ENCODE measurements around the gene ADARB1.

The ADARB1 gene

DNA sequence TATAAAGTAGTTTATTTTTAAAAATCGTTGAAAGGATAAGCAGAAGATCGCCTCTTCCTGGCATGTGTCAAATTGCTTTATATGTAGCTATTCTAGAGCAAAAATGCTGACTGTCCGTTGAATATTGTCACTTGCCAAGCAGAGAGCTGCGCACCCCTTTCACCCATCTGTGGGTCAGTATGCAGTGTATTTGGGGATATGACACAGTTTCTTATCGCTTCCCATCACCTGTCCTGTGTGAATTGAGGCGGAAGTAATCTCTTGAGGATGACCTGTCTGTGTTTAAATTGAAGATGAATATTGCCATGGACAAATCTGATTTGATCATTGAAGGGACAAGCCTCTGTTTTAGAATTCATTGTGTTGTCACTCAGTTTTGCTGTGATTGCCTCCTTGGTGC is 161.1 kb downstream of the ADARB1 start:
- DNase-seq, result no peak

DNA sequence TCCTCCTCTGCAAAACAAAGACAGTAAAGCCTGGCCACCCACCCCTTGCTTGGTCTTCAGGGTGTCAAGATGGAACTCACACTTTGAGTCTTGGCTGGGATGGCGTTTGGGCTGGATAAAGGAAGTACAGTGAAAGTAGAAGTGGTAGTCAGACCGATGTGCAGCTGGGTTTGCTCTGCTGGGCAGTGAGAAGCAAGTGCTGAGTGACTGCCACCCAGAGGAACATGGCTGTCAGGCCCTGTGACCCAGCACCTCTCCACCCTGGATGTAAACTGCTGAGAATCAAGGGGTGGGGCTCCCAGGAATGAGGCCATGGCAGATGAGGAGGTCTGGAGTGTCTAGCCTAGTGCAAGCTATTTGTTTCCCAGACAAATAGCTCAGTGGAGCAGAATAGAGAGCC is 162.1 kb downstream of the ADARB1 start:
- no peak for DNase-seq

DNA sequence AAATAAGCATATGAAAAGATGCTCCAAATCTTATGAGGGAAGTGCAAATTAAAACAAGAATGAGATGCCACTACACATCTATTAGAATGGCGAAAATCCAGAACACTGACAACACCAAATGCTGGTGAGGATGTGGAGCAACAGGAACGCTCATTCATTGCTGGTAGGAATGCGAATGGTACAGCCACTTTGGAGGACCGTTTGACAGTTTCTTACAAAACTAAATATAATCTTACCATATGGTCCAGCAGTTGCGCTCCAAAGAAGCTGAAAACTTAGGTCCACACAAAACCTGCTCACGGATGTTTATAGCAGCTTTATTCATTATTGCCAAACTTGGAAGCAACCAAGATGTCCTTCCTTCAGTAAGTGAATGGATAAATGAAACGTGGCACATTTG is 163.0 kb downstream of the ADARB1 start:
- DNase-seq, result no peak

DNA sequence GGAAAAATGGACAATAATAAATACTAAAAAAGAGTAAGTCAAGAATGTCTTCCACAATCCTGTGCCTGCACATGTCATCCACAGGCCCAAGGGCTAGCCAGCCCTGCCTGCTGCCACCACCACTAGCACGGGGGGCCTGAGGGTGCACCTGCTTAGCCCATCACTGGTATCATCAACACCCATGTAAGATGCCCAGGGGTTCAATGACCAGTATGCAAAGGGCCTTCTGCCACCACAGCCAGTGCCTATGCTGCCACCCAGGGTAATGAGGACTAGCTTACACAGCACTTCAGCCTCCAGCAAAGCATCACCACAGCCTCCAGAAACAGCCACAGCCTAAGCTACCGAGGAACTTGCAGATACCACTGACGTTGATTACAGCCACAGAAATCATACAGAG is 167.0 kb downstream of the ADARB1 start:
- DNase-seq, result no peak

DNA sequence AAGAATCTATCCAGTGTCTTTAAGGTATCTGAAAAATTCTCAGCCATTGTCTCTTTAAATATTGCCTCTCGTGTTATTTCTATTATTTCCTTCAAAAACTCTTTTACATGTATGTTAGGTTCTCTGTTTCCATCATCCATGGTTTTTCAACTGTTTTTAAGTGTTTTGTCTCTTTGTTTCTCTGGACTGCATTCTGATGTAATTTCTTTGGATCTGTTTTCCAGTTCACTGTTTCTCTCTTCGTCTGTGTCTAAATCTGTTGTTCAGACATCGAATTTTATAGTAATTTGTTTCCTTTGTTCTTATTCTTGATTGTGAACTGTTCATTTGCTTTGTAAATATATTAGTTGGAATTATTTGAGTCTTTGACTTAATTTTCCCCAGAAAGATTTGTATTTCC is 169.2 kb downstream of the ADARB1 start:
- DNase-seq, result no peak

DNA sequence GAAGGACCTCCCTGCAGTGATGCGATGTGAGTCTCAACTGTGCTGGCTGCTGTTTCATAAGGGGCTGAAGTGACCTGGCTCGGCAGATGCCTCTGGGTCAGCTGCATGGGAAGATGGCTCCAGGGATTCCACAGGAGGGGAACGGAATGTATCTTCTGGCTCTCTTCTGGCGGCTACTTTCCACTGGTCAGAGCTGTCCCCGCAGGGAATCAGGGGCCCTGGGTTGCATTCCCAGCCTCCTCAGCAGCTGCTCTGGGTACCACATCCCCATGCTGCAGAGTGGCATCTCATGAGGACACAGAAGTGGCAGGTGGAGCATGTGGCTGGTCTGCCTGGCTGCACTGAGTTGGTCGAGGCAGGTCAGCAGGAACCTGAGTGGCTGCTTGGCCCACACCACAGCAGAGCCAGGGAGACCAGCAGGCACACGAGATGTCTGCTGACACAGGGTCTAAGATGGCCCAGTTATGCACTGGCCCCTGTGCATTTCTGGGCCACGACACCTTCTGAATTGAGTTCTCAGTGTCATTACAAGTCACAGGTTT is 170.5 kb downstream of the ADARB1 start:
- no peak for DNase-seq

DNA sequence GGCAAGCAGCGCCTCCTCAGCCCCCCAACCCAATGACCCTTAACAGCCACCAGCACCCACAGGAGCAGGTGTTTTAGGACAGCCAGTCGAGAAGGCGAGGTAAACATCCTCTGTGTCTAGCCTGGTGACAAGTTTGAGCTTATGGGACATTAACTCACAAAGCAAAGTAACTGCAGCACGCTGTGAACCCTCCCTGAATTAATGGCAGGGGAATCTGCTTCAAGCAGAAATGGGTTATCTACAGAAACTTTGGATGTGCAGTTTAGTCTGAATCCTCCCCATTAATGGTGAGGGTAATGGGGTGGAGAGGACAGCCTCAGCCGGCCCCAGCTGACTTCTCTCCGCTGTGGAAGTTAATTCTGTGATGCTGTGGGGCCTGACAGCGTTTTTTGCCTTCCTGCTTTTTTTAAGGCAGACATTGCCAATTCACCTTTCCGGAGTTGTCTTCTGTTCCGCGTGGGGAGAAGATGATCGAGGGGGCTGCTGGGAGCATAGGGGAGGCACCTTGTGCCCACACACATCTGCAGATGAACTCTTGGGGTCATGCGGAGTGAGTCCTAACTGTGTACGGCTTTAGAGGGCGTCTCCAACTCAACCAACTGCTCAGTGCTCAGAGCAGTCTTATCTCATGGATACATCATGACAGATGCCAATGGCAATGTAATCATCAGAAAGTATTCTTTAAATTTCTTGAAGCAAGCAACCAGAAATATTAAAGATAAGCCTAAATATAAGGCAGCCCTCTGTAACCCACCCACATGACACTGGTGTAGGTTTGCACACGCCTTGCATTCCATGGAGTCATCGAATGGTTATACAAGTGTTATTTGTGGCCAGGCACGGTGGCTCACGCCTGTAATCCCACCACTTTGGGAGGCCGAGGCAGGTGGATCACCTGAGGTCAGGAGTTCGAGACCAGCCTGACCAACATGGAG is 172.3 kb downstream of the ADARB1 start:
- no peak for DNase-seq

DNA sequence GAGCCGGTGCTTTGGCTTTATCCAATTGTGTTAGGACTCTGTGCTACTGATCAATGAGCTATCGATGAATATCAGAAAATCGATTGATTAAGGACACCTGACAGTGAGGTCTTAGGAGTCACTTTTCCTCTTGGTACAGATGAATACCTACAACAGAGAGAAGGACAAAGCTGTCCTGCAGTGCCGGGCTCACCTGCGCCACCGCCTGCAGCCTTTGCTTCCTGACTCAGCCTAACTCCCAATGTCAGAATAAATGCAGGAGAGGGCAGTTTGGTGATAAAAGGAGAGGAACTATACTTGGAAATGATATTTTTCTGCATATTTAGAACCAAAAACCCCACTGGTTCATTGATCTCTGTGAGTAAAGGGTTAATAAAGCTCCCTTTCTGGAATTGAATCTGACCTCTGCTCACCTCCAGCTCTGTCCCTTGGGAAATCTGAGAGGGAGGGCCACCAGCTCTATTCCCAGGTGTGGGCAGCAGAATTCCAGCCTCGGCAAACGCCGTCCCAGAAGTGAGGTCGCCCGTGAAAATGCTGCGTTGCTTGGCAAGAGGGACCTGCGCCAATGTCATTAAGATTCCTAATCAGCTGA is 174.0 kb downstream of the ADARB1 start:
- no peak for DNase-seq

DNA sequence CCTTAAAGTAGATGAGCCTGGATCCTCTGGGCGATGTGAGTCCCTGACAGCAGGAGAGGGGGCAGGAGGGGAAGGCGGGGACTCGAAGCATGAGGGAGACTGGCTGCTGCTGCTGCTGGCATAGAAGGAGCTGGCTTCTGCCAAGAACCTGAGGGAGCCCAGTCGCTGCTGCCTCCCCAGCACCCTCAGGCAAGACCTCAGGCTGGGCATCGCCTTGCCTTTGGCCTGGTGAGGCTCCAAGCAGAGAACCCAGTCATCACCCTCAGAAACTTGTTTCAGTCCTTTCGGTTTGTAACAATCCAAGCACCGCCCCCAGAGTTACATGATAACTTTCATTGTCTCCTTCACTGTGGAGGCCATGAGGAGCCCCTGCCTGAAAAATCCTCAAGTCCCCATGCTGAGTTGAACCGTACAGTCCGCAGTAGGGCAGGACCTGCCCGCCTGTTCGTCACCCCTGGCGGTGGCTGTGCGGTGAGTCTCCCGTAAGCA is 174.6 kb downstream of the ADARB1 start:
- DNase-seq, result no peak

DNA sequence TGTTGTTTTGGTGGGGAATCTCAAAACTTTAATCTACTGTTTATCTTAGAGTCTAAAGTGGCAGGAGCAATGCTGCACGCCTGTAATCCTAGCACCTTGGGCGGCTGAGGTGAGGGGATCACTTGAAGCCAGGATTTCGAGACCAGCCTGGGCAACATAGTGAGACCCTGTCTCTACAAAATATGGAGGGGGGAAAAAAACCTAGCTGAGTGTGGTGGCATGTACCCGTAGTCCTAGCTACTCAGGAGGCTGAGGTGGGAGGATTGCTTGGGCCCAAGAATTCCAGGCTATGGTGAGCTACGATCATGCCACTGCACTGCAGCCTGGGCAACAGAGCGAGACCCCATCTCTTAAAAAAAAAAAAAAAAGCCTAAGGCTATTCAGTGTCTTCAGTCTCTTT is 175.2 kb downstream of the ADARB1 start:
- DNase-seq, result no peak

DNA sequence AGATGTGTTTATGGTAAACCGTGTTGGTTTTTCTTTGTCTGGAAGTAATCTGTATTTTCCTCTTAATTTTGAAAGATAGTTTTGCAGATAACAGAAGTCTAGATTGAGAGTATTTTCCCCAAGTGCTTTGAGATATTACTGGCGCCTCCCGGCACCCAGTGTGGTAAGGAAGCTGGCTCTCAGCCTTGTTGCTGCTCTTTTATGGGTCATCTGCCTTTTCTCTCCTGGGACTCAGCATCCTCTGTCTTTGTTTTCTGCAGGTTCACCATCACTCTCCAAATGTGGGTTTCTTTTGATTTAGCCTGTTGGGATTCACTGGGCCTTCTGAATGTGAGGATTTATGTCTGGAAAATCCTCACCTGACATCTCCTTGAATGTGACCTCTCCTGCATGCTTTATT is 175.9 kb downstream of the ADARB1 start:
- no peak for DNase-seq

DNA sequence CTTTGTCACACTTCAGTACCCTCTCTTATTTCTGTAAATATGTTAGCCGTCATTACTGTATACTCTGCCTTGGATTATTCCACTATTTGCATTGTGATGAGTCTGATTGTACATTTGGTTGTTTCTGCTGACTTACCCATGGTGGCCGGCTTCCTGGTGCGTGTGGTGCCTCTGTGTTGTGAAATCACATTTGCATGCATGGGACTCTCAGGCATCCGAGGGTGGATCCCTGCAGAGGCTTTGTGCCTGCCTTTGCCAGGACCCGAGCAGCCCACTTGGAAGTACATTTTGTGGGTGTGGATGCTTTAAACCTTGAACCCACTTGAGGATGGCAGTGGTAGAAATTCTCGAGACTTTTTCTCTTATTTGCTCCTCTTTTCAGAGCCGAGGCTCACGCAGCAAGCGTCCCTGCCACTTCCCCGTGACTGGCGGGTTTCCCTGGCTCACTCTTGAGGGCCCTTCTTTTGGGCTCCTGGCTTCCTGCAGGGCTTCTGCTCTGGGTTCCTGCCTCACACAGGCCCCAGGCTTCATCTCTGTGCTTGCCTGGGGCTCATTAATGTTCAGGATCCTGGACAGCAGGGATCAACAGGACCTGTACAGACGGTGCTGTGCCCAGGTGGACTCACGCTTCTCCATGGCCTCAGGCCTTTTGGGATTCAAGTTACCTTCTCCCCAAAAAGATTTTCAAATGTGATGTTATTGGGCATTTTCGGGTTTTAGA is 176.7 kb downstream of the ADARB1 start:
- DNase-seq, result no peak

DNA sequence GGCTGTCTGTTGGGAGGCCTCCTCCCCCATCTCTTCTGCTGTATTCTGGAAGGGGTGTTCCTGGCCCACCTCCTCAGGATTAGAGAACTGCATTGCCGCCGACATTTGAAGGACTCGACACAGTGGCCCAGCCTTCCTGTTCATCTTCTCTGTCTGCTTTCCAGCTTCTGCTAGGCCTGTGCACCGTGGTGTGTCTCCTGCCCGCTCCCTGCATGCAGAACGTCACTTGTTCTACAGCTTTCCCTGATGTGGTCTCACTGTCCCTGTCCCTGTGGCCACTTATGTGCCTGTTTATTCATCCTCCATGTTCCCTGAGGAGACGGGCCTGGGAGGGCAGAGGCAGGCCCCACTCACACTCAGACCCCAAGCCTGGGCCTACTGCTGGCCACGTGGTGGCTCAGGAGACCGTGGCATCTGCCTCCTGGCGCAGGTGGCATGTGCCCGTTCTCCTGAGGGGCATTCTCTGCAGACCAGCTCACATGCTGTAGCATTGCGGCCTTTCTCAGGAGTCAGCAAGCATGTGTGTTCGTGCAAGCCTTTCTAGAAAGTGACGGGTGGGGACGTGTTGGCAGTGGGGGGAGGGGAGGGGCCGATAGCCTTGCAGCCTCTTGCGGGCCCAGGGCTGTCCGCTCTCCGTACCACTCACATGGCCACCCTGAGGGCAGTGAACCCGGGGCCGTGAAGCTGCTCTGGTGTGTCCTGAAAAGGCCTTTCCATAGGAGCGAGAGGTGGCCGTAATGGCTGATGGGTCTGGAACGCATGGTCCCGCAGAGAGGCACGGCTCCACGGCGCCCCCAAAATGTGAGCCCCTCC is 177.5 kb downstream of the ADARB1 start:
- no peak for DNase-seq

DNA sequence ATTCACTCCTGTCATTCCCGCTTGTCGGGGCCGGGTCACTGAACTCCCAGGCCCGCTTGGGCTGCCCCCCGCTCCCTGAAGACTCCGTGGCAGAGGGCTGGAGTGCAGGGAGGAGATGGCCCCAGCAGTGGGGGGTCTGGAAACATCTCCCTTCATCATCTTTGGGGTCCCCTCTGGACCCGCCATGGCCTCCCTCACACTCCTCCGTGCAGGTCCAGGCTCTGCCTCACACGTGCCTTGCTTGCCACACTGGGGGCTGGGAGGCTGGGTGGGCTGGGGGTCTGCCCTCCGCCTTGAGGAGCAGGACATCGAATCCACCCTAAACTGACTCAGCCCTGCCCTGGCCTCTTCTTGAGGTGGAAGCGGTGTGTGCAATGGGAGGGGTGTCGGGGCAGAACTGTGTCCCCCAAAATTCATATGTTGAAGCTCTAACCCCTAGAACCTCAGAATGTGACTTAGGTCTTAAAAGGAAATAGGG is 178.1 kb downstream of the ADARB1 start:
- no peak for DNase-seq

DNA sequence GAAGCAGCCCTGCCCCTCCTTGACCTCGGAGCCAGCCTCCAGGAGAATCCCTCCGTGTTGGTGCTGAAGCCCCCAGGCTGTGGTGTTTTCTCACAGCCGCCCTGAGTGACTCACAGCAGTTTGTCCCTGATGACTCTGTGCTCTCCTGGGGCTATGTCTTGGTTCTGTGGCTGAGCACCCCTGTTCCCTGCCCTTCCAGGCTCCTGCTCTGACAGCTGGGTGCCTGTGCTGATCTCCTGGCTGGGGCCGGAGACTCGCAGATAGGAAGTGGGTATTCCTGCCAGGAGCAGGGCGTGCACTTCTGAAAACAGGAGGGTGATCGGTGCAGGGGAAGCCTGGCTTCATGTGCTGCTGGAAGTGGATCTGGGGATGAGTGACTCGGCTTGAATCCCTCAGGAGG is 178.8 kb downstream of the ADARB1 start:
- no peak for DNase-seq

DNA sequence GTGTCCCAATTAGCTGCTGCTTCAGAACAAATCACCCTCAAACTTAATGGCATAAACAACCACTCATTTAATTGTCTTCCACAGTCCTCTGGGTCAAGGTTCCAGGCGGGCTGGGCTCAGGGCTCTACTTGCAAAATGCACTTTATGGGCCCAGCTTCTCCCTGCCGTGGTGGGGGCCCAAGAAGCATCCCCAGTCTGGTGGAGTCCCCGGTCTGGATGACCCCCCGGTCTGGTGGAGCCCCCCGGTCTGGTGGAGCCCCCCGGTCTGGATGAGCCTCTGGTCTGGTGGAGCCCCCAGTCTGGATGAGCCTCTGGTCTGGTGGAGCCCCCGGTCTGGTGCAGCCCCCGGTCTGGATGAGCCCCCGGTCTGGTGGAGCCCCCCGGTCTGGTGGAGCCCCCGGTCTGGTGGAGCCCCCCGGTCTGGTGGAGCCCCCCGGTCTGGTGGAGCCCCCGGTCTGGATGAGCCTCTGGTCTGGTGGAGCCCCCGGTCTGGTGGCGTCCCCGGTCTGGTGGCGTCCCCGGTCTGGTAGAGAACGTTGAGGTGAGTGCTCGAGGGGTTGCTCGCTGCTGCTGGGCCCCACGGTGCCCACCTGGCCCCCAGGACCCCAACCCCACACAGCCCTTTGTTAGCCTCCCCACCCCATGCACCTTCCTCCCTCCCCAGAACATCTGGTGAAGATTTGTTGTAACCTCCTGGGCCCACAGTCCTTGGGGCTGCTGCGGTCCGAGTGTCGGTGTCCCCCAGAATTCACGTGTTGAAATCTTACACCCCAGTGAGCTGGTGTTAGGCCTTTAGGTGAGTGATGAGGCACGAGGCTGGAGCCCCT is 179.5 kb downstream of the ADARB1 start:
- no peak for DNase-seq

DNA sequence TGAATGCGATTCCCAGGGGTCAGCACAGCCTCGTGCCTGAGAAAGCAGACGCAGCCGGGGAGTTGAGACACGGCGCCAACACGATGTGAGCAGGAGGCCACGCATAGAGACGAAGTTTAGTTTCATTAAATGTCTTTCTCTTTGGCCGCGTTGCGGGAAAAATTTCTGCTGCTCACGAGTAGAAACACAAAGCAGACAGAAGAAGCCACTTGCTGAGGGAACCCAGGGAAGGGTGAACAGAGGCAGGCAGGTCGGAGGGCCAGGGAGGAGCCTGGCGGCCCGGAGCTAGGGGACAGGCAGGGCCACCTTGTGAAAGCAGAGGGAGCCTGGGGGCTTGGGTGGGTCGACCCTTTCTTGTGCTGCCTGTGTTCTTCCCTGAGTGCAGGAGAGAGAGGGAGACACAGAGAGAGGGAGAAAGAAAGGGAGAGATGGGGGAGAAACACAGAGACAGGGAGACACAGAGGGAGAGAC is 180.1 kb downstream of the ADARB1 start:
- no peak for DNase-seq

DNA sequence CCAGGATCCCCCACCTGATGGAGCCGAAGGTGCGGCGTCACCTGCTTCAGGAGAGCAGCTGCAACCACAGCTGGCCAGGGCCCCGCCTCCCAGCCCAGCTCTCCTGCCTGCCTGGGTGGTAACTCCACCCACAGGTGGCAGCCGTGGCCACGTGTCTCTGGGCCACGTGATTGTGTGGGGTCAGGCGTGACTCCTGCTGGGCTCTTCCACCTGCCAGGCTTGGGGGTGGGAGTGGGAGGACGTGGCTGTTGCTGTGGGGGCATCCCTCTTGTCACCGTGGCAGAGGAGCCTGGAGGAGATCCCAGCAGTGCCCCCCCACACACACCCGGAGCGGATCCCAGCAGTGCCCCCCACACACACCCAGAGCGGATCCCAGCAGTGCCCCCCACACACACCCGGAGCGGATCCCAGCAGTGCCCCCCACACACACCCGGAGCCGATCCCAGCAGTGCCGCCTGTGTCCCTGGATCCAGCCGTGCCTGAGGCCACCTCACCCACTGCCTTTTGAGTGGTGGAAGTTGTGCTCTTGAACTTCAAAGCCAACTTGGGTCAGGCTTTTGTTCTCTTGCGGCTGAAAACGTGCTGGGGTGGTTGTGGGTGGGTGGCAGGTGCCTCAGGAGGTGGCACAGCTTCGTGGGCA is 181.1 kb downstream of the ADARB1 start:
- no peak for DNase-seq

DNA sequence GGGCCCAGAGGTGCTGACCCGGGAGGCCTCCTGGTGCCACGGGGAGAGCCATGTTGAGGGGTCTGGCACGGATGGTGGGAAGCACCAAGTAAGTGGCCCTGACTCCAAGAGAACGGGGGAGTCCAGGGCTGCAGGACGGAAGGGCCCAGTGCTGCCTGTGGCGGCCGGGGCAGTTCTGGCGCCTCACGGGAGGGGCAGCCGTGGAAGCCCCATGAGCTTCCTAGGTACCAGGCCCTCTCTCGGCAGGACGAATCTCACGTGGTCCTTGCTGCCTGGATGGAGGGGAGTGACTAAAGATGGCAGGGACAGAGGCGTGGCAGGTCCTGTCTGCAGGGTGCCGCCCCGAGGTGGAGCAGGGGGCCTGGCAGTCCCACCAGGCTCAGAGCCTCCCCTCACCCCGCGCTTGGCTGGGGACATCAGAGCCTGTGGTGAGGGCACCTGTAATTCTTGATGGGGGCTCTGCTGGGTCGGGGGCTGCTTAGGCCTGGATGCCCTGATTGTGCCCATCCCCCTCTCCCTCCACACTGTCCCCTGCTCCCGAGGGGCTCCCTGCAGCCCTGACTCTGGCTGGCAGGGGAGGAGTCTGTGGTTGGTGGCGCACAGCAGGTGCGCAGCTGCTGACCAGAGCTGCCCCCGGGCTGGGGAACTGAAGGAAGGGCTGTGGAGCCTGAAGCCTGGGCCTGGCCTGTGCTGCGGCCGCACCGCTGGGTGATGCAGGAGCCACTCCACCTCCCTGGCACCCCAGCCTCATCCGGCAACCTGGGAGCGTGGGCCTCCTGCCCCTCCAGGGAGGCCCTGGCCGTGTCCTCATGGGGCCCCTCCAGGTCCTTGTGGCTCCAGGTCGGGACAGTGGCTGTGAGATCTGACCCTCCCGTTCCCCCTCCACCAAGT is 181.9 kb downstream of the ADARB1 start:
- DNase-seq, result no peak
